Gastroesophageal sphincter (tissue), 3 donors: ENCODE results near the gene MAML2.

ENCODE experiments used
- EP300 ChIP-seq: sonication (generic); formaldehyde crosslinking; IDR thresholded peaks from one replicate; pipeline ENCODE4 v1.6.1; 2017; ENCODE audit warnings: antibody characterized with exemption, mild to moderate bottlenecking
- POLR2AphosphoS5 ChIP-seq: sonication (generic); formaldehyde crosslinking; IDR thresholded peaks from one replicate; pipeline ENCODE4 v1.6.1; 2017; ENCODE audit warnings: antibody characterized with exemption
- TF ChIP-seq, protein P1 (sequence below), 4 experiments: fragments of 200-600 bp in 2 of 4; fragments of 450-650 bp in 2 of 4; sonication (generic) in 1 of 4; IDR thresholded peaks; one replicate each; pipeline ENCODE4 v1.5.1; 2017 to 2019; ENCODE audit warnings: antibody characterized with exemption in 4 of 4, mild to moderate bottlenecking in 2 of 4, moderate library complexity in 2 of 4

DNA sequence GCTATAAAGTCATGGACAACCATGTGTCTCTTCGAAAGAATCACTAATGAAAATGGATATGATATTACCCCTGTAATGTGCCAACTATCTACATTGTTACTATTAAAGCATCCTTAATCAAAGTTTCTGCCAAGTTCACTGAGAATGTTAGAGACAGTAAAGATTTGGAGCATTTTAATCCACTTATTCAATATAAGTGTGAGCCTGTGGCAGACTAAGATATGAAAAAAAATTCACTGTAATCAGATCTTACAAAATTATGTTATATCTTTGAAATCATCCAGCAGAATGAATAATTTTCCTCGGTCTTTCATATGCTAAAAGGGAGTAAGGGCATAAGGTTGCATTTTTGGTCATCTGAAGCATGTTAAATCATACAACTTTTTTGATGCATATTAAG lies 49.9 kb downstream of the MAML2 start:
- TF ChIP-seq, protein P1, sequence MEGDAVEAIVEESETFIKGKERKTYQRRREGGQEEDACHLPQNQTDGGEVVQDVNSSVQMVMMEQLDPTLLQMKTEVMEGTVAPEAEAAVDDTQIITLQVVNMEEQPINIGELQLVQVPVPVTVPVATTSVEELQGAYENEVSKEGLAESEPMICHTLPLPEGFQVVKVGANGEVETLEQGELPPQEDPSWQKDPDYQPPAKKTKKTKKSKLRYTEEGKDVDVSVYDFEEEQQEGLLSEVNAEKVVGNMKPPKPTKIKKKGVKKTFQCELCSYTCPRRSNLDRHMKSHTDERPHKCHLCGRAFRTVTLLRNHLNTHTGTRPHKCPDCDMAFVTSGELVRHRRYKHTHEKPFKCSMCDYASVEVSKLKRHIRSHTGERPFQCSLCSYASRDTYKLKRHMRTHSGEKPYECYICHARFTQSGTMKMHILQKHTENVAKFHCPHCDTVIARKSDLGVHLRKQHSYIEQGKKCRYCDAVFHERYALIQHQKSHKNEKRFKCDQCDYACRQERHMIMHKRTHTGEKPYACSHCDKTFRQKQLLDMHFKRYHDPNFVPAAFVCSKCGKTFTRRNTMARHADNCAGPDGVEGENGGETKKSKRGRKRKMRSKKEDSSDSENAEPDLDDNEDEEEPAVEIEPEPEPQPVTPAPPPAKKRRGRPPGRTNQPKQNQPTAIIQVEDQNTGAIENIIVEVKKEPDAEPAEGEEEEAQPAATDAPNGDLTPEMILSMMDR (IDR thresholded peaks at IDR 0.05) = no peak
- no peak for TF ChIP-seq EP300
- TF ChIP-seq POLR2AphosphoS5 = no peak
